Vagina (tissue), 2 donors: ENCODE results near the gene HOXC5. TPM values are rescaled to one million over a fixed set of nuclear protein-coding genes. Genes with fewer than 3 reads are reported as not detected.

Experiments used
- DNase-seq, 2 donors: peaks; one replicate each; pipeline ENCODE4 v3.0.0-alpha.2; 2017; ENCODE audit errors: extremely low spot score in 2 of 2
- H3K27ac ChIP-seq: fragments of 200-600 bp; sonication (generic); one replicate; pipeline ENCODE4 v1.5.1; 2019
- H3K27me3 ChIP-seq: fragments of 200-600 bp; sonication (generic); one replicate; pipeline ENCODE4 v1.5.1; 2019
- H3K36me3 ChIP-seq, 2 donors: fragments of 200-600 bp; sonication (generic); one replicate each; pipeline ENCODE4 v1.5.1; 2017 to 2019
- H3K4me1 ChIP-seq: fragments of 200-600 bp; sonication (generic); one replicate; pipeline ENCODE4 v1.5.1; 2019
- H3K4me3 ChIP-seq, 2 donors: fragments of 200-600 bp; sonication (generic); 1 replicate in 1 of 2; 2 replicates in 1 of 2; pipeline ENCODE4 v1.5.1; 2016 to 2019
- H3K9me3 ChIP-seq: fragments of 200-600 bp; sonication (generic); one replicate; pipeline ENCODE4 v1.5.1; 2019
- POLR2A ChIP-seq, 2 donors: fragments of 450-650 bp; IDR thresholded peaks; one replicate each; pipeline ENCODE4 v1.6.1; 2017; ENCODE audit warnings: antibody characterized with exemption in 2 of 2, mild to moderate bottlenecking in 2 of 2, moderate library complexity in 2 of 2
- POLR2AphosphoS5 ChIP-seq, 2 donors: sonication (generic); formaldehyde crosslinking; IDR thresholded peaks; one replicate each; pipeline ENCODE4 v1.9.0; 2017; ENCODE audit warnings: antibody characterized with exemption in 2 of 2, mild to moderate bottlenecking in 2 of 2, low read depth in 1 of 2; ENCODE audit not compliant: insufficient read depth in 1 of 2
- intact Hi-C: fragments of 100-400 bp; cut with DNase I; formaldehyde crosslinking; loops from one replicate; pipeline ENCODE4 v1.15.1; 2023
- total RNA-seq: library from RNA; depleted of rRNA; stranded (reverse); fragments of >200 nt; gene quantifications from one replicate; pipeline ENCODE4 v1.2.3, GENCODE V29; 2016
- TF ChIP-seq, protein P1 (sequence below), 3 experiments: fragments of 450-650 bp in 2 of 3; fragments of 200-600 bp in 1 of 3; sonication (generic) in 1 of 3; IDR thresholded peaks; one replicate each; pipeline ENCODE4 v1.5.1; 2017 to 2019; ENCODE audit warnings: antibody characterized with exemption in 3 of 3, mild to moderate bottlenecking in 2 of 3, moderate library complexity in 2 of 3

The HOXC5 gene
- total RNA-seq, 1 donor from 2014 or later: not detected

DNA sequence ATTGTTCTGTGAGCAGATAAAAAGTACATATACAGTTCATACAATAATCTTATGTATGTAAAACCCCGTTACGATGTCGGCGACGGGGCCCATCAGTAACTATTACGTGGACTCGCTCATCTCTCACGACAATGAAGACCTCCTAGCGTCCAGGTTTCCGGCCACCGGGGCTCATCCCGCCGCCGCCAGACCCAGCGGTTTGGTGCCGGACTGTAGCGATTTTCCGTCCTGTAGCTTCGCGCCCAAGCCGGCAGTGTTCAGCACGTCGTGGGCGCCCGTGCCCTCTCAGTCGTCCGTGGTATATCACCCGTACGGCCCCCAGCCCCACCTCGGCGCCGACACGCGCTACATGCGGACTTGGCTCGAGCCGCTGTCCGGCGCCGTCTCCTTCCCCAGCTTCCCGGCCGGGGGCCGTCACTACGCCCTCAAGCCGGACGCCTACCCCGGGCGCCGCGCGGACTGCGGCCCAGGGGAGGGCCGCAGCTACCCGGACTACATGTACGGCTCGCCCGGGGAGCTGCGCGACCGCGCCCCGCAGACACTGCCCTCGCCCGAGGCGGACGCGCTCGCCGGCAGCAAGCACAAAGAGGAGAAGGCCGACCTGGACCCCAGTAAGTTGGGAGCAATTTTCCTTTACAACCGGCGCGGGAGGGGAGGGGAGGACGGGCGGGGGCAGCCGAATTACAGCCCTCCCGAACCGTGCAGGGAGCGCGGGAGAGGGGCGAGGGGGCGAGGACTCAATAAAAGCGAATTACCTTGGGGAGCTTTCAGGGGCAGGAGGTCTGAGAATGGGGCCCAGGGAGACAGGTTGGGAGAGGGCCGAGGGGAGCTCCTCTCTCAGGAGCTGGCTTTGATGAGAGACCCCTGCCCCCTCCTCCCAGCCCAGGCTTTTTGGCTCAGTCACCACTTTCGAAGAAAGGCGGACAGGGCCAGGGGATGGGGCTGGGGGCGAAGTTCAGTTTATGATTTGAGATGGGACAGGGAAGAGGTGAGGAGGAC, 32.4 kb upstream of the HOXC5 start, which contains the start of gene HOXC9:
TSS of gene HOXC9 (plus strand) at position 46 of the 999 bp plus-strand sequence. CDS start at position 74, 28 bp downstream.
- Histone ChIP-seq H3K4me3 (peak within 1 kb of the TSS; percentile 25 to 31), H3K9me3 (no peaks in the 10 kb centered on the region), H3K36me3 (no peaks in the 10 kb centered on the region), H3K4me1 (peaks cover 24% of the 10 kb centered on the region), H3K27me3 (peaks cover 37% of the 10 kb centered on the region), H3K27ac (no peak within 1 kb of the TSS)
- DNase-seq: no peak
- intact Hi-C loops: no loop called here
- no peak for TF ChIP-seq POLR2A (IDR thresholded peaks at IDR 0.05)
- TF ChIP-seq, protein P1, sequence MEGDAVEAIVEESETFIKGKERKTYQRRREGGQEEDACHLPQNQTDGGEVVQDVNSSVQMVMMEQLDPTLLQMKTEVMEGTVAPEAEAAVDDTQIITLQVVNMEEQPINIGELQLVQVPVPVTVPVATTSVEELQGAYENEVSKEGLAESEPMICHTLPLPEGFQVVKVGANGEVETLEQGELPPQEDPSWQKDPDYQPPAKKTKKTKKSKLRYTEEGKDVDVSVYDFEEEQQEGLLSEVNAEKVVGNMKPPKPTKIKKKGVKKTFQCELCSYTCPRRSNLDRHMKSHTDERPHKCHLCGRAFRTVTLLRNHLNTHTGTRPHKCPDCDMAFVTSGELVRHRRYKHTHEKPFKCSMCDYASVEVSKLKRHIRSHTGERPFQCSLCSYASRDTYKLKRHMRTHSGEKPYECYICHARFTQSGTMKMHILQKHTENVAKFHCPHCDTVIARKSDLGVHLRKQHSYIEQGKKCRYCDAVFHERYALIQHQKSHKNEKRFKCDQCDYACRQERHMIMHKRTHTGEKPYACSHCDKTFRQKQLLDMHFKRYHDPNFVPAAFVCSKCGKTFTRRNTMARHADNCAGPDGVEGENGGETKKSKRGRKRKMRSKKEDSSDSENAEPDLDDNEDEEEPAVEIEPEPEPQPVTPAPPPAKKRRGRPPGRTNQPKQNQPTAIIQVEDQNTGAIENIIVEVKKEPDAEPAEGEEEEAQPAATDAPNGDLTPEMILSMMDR (IDR thresholded peaks at IDR 0.05): no peak

DNA sequence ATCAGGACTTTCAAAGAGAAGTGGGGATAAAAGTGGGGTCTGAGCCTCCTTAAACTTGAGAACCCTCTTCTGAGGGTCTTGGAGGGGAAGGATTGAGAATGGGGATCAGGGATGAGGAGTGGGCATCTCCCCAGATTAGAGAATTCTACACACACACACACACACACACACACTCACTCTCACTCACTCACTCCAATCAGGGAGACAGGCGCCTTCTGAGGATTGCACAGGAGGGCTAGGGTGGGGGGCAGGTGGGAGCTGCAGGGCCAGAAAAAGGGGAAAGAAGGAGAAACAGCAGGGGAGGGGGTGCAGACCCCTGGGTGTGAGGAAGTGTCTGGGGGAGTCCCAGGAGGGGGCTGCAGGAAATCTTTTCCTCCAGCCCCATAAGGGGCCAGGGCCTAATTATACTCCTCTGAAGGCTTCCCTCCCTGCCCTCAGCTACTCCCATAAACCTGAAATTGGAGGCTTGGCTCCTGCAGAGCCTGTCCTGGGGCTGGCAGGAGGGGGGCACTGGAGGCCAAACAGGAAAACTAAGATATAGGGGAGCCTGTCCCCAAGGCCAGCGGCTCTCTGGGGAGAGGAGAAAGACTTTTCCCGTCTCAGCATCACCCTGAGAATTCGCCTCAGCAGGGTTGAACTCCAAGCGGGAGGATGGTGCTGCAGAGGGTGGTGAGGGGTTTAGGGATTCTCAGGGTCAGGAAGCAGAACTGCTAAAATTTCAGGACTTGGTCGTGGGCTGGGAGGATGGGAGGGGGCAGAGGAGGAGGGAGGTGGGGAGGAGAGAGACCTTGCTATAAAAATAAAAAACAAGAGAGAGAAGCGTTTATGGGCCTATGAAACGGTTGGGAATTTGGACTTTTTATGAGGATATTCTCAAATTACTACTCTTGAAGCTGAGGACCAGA, 31.3 kb upstream of the HOXC5 start:
- Histone ChIP-seq H3K4me3 (no peak overlapping the region), H3K27me3 (peaks cover 32% of the 10 kb centered on the region), H3K4me1 (peaks cover 20% of the 10 kb centered on the region)

DNA sequence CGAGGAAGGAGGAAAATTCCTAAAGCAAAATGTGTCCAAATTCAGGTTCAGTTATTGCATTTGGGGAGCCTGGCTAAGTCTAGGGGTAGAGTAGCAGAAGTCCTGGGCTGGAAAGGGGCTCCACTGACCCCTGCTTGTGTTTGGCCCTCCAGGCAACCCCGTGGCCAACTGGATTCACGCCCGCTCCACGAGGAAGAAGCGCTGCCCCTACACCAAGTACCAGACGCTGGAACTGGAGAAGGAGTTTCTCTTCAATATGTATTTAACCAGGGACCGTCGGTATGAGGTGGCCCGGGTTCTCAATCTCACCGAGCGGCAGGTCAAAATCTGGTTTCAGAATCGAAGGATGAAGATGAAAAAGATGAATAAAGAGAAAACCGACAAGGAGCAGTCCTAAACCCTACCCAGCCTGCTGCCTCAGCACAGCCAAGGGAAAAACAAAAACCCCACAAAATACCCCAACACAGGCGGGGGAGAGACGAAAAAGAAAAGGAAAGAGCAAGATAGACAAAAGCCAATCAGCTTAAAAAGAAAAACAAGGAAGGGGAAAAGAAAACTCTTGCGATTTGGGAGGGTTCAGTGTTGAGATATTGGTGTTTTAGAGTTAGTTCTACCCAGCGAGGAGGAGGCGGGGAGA, 30.5 kb upstream of the HOXC5 start:
- DNase-seq: no peak
- Histone ChIP-seq H3K27me3 (peaks cover 25% of the 10 kb centered on the region), H3K9me3 (no peaks in the 10 kb centered on the region), H3K36me3 (no peaks in the 10 kb centered on the region), H3K4me1 (peaks cover 22% of the 10 kb centered on the region), H3K4me3 (no peak overlapping the region), H3K27ac (no peak overlapping the region)
- intact Hi-C loops: no loop called here
- TF ChIP-seq, protein P1 (IDR thresholded peaks at IDR 0.05): no peak
- TF ChIP-seq POLR2AphosphoS5 (IDR thresholded peaks at IDR 0.05; ENCODE audit: insufficient read depth in 1 of 2, low read depth in 1 of 2) (no peak), POLR2A (IDR thresholded peaks at IDR 0.05) (no peak)

More for the DNA sequence above, 31.3 kb upstream of the HOXC5 start:
- intact Hi-C loops: no loop called here
- Histone ChIP-seq H3K36me3 (no peaks in the 10 kb centered on the region), H3K27ac (no peak overlapping the region), H3K9me3 (no peaks in the 10 kb centered on the region)
- no peak for DNase-seq
- TF ChIP-seq, protein P1 (IDR thresholded peaks at IDR 0.05): no peak
- TF ChIP-seq POLR2AphosphoS5 (IDR thresholded peaks at IDR 0.05; ENCODE audit: insufficient read depth in 1 of 2, low read depth in 1 of 2): no peak
- TF ChIP-seq POLR2A (IDR thresholded peaks at IDR 0.05): no peak

DNA sequence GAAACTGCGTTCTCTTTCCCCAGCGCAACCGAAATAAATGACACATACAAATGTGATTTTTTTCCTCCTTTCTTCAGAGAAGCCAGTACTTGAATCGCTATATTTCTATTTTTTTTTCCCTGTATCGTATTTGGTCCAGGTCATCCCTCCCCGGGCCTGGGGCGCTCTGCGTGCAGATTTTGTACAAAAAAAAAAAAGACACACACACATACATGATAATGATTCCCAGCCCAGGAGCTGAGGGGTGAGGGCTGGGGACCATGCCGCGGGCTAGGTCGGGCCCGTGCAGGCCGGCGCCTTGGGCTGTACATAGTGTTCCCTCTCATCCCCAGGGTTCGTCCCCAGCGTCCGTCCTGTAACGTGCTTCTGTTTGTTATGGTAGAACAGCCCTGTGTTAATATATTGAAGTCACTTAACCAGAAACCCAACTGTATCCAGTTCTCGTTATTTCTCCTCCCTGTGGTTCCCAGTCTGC, 29.9 kb upstream of the HOXC5 start:
- no peak for DNase-seq
- H3K36me3 ChIP-seq: no peaks in the 10 kb centered on the region
- peaks cover 21% of the 10 kb centered on the region for H3K27me3 ChIP-seq
- H3K4me1 ChIP-seq: peaks cover 22% of the 10 kb centered on the region
- H3K9me3 ChIP-seq: no peaks in the 10 kb centered on the region
- intact Hi-C loops: no loop called here
- H3K4me3 ChIP-seq: no peak overlapping the region
- TF ChIP-seq, protein P1 (IDR thresholded peaks at IDR 0.05): no peak
- TF ChIP-seq POLR2AphosphoS5 (IDR thresholded peaks at IDR 0.05; ENCODE audit: insufficient read depth in 1 of 2, low read depth in 1 of 2) (no peak), POLR2A (IDR thresholded peaks at IDR 0.05) (no peak)
- no peak overlapping the region for H3K27ac ChIP-seq
